HG02678 (cell line): ENCODE results near the gene CHST11.
A peak's percentile ranks its signal among the peaks of the same experiment; 100 is the strongest.

Experiments
- ATAC-seq: cut with Tn5 transposase; IDR thresholded peaks from one replicate; pipeline ENCODE4 v1.9.1; 2021; ENCODE audit warnings: mild to moderate bottlenecking, moderate library complexity; ENCODE audit not compliant: unreplicated experiment

Gene CHST11

GRCh38 chr12:104459368-104459909 lies 2.7 kb downstream of the CHST11 start:
- ATAC-seq: no peak

GRCh38 chr12:104460041-104460719 lies 3.4 kb downstream of the CHST11 start:
- ATAC-seq: no peak

DNA sequence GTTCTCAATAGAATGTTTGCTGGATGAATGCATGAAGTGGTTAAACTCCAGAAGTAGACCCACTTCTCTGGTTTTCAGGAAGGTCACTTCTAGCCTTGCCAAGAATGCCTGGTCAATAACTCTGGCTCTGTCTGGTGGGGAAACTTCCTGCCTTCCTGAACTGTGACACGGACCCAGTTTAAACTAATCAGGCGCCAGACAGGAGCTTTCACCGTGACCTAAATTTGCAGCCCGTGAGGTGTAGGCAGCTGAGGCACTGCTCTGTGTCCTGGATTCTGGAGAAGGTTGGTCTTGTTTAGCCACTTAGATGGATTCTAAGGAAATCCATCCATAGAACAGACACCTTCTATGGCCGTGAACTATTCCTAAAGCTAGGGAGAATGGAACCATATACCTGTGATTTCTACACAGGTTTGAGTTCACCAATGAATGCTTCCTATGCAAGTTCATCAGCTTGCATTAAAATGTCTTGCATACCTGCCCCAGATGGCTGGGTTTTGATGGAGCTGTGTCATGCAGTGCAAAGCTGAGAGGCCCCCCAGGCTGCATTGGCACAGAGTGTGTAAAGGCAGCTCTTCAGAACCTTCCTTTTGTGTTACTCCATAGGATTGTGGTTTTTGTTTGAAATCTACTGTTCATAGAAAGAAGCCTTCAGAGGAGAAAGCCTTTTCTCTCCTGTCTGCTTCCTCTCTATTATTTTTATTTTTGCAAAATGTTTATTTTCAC lies 4.4 kb downstream of the CHST11 start:
- ATAC-seq: no peak

GRCh38 chr12:104462325-104462724 lies 5.6 kb downstream of the CHST11 start:
- ATAC-seq: no peak

DNA sequence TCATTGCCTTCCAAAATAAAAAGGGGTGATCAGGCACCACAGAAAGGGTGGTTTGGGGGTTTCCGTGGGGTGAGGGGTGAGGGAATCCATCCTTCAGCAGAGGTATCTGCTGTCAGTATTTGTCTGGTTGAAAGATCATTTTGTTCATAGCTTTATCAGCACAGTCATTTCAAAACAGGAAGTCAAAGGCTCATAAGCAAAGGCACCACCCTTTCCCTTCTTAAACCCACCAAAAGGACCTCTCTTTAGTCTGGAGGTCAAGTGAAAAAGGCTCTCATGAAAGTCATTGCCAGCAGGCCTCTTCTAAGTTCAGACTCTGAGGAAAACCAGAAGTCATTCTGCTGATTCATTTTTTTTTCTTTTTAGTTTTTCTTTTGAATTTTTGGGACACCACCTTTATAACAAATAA lies 6.2 kb downstream of the CHST11 start:
- ATAC-seq: peak; percentile 58

- no peak for ATAC-seq
These were observed 6.6 kb downstream of the CHST11 start for GRCh38 chr12:104463368-104463767.

GRCh38 chr12:104464899-104465298 lies 8.2 kb downstream of the CHST11 start:
- no peak for ATAC-seq

DNA sequence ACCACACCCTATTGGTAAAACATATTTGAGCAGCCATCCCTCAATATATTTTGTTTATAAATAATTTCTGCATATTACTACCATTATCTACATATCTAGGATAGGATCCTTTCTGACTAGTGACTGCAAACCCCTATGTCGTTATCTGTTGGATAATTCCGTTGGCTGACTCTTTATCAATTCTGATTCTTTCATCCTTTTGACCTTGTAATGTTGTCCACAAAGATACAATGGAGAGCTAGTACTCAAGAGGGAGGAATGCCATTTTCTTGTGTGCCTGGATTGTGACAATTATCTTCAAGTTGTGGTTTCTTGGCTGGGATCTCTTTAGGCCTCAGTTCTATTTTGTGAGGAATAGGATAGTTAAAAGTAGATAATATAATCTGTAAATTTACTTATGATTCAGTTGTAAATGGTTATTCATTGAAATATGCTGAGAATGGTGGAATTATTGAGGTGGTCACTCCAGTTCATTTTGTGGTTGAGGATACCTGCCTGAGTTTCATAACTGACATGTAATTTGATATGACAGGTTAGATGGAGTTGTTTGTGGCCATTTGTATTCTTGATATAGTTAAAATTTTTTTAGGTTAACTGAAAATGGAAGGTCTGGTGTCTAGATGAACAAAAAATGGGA lies 10.1 kb downstream of the CHST11 start:
- no peak for ATAC-seq

DNA sequence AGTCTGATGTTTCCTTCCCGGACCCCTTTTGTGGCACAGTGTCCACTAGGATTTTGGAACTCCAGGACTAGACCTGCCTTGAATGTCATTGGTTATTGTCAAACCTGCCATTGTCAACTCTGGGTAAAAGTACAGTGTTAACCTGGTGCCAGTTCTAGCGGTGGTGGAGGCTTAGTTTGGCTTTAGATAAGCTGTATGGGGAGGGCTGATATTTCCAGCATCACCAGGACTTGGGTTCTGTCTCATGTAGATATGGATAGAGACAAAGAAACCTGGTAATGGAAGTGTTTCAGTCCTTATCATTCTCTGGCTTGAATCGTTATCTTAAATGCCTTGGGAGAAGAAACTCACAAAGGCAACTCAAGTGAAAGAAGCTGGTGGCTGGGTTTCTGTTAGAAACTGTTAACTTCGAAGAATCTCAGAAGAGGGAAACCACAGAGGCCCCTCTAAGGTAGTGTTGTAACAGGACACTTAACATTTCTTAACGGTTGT lies 10.6 kb downstream of the CHST11 start:
- ATAC-seq: no peak

GRCh38 chr12:104468371-104468770 lies 11.6 kb downstream of the CHST11 start:
- no peak for ATAC-seq

GRCh38 chr12:104469066-104469465 lies 12.3 kb downstream of the CHST11 start:
- ATAC-seq: no peak

- ATAC-seq: no peak
These were observed 12.8 kb downstream of the CHST11 start for GRCh38 chr12:104469523-104469922.

DNA sequence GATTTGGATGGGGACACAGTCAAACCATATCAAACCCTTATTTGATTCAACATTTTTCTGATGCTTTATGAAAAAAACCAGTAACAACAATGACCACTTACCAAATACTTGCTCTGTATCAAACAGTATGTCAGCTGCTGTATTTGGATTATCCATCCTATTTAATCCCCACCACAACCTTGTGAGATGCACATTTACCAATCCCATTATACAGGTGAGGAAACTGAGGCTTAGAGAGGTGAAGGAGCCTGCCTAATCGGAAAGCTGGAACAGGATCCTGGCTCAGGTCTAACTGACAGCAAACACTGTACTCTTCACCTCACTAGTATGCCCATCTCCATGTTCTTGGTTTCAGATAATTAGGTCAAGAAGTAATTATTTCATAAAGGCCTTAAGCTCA lies 13.8 kb downstream of the CHST11 start:
- no peak for ATAC-seq

DNA sequence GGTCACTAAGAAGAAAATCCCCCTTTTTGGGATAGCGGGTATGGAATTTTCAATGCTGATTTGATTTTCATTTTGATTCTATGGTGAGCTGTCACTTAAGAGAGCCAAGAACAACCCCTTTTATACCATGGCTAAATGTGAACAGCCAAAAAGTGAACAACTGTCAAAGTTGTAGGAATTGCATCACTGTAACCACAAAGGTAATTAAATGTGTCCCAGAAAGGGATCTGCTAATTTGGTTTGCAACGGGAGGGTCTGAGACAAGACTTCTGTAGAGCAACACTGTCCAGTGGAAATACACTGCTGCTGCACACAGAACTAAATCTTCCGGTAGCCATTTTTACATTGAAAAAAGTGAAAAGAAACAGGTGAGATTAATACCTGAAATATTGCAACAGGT lies 14.6 kb downstream of the CHST11 start:
- ATAC-seq: no peak

GRCh38 chr12:104472748-104473147 lies 16.0 kb downstream of the CHST11 start:
- ATAC-seq: no peak

DNA sequence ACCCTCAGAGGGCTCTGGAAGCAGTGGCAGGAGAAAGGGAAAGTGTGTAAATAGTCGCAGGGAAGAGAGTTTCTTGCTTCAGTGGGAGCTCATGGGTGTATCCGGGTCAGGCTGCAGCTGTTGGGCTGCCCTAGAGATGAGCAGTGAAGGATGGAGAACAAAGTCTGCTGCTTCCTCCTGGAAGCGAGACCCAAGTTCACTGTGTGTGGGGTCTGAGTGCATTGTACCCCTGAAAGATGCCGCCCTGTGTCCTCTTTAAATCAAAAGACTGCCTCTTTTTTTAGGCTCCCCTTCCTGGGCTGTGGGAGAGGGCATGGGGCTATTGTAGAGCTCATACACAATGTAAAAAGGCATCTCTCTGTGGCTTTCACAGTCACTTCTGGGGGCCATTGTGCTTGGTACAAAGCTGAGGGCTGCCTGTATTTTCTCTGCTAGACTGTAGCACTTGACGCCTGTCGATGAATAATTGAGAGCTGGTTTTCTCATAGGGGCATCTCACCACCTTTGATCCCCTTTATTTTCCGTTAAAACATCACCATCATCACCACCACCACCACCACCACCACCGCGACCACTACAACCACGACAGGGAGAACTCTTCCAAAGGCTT lies 16.7 kb downstream of the CHST11 start:
- peak; percentile 68 for ATAC-seq

DNA sequence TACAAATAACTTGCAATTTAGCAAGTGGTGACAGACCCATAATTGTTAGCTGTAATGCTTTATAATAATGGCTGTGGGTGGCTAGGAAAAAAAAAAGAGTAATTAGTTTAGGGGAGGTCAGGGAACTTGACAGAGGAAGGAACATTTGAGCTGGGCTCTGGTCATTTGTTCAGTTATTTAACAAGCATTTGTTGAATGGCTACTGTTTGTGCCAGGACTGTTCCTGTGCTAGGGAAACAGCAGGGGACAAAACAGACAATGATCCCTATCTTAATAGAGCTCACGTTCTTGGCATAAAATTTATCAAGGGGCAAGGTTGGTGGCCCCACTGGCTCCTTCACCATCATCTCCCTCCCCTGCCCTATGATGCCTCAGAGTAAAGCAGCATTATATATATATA lies 18.5 kb downstream of the CHST11 start:
- no peak for ATAC-seq

DNA sequence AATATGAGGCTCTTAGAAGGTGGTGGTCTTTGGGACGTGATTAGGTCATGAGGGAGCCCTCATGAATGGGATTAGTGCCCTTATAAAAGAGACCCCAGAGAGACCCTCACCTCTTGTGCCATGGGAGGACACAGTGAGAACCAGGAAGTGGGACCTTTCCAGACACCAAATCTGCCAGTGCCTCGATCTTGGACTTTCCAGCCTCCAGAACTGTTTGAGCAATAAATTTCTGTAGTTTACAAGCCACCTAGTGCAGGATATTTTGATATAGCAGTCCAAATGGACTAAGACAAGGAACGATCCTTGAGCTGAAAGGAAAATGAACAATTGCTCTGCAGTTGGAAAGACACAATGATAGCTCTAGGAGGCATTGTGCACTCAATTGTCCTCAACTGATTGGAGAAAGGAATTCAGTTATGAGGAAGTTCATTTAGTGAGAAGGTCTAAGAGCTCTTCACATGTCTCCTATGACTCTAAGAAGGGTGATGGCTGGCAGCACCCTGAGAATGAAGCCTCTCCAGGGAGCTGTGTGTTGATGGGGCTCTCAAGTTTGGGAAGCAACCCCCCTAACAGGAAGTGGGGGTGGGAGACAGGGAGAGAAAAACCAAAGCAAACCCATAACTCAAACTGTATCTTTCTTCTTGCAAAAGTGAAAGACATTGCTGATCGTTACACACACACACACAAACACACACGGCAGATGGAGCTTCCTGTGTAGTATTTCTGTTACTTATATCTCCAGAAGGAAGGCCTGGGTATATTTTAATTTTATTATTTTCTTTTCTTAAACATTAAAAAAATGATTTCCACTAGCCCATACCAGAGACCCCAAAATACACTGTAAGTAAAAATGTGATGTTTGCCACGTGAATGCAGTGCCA lies 21.0 kb downstream of the CHST11 start:
- ATAC-seq: no peak

DNA sequence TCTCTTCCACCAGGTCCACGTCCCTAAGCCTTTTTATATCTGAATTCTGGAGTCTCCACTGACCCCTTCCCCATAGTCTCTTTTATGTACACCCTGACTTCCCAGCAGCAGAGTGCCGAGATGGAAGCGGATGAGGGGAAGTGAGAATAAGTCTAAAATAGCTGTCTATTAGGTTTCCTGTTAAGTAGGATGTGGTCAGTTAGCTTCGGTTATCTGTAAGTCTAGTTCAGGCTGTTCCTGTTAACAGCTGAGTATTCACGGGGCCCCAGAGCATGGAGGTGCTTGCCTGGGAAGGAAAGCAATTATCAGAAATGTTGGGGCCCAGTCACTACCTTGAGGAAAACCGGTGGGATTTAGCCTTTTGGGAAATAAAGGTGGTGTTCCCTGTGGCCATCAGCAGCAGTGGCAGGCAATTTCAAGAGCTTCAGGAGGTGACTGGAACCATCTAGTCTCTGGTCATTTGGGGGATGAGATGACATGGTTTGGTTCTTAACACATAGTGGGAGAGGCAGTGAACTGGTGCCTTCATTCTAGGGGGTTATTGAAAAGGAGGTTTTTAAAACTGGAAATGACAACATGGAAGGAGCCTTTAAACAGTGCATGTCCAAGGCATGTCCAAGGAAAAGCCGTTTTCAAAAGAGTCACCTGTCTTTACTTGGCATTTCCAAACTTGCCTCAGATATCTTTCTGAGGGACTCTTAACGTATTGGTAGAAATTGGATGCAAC lies 21.8 kb downstream of the CHST11 start:
- peak; percentile 81 for ATAC-seq
